Keratinocyte (primary cell): ENCODE measurements around the gene KRT71. TPM values are rescaled to one million over a fixed set of nuclear protein-coding genes. Genes with fewer than 3 reads are reported as not detected.

Experiments
- DNase-seq: peaks from one replicate; pipeline ENCODE4 v3.0.0-alpha.2; 2011; ENCODE audit warnings: low read depth, missing footprints, low spot score
- FAIRE-seq: peaks from 2 replicates; lab custom pipeline; 2011; peaks lifted over from hg19 to GRCh38; lab: Jason Lieb, UNC
- H2AFZ ChIP-seq: 2 replicates; pipeline ENCODE4 v1.6.0; 2012; ENCODE audit warnings: low read length, control low read depth, inconsistent platforms; ENCODE audit not compliant: control insufficient read depth
- H3K27ac ChIP-seq: 2 replicates; pipeline ENCODE4 v1.5.1; 2011; ENCODE audit warnings: low read length; ENCODE audit not compliant: control insufficient read depth, insufficient read depth
- H3K27me3 ChIP-seq: 3 replicates; pipeline ENCODE4 v1.6.0; 2011; ENCODE audit warnings: low read length; ENCODE audit not compliant: control insufficient read depth, insufficient read depth; ENCODE audit errors: extremely low read depth
- H3K36me3 ChIP-seq, 2 experiments: 2 replicates in 1 of 2; 3 replicates in 1 of 2; pipeline ENCODE4 v1.5.1; 2011; ENCODE audit warnings: low read length in 2 of 2, mild to moderate bottlenecking in 1 of 2; ENCODE audit not compliant: control insufficient read depth in 2 of 2, insufficient read depth in 2 of 2; ENCODE audit errors: extremely low read depth in 1 of 2
- H3K4me1 ChIP-seq: 3 replicates; pipeline ENCODE4 v1.5.1; 2011; ENCODE audit warnings: low read length; ENCODE audit not compliant: control insufficient read depth, insufficient read depth; ENCODE audit errors: extremely low read depth
- H3K4me2 ChIP-seq: 3 replicates; pipeline ENCODE4 v1.6.0; 2011; ENCODE audit warnings: low read depth, low read length; ENCODE audit not compliant: control insufficient read depth, insufficient read depth; ENCODE audit errors: extremely low read depth
- H3K4me3 ChIP-seq, 3 experiments: fragments of 200-600 bp in 1 of 3; sonication (generic) in 1 of 3; 2 replicates in 2 of 3; 3 replicates in 1 of 3; pipeline ENCODE4 v1.5.1; 2011 to 2016; ENCODE audit warnings: low read length in 3 of 3, mild to moderate bottlenecking in 3 of 3, control low read depth in 2 of 3, inconsistent platforms in 1 of 3, low read depth in 1 of 3, mixed read lengths in 1 of 3, mixed run types in 1 of 3, moderate library complexity in 1 of 3; ENCODE audit not compliant: control insufficient read depth in 2 of 3, insufficient read depth in 2 of 3; ENCODE audit errors: extremely low read depth in 1 of 3
- H3K79me2 ChIP-seq: 2 replicates; pipeline ENCODE4 v1.6.0; 2012; ENCODE audit warnings: low read length; ENCODE audit not compliant: control insufficient read depth, insufficient read depth
- H3K9ac ChIP-seq: 3 replicates; pipeline ENCODE4 v1.6.0; 2011; ENCODE audit warnings: low read length; ENCODE audit not compliant: control insufficient read depth, insufficient read depth; ENCODE audit errors: extremely low read depth
- H3K9me1 ChIP-seq: 3 replicates; pipeline ENCODE4 v1.6.0; 2011; ENCODE audit warnings: low read length; ENCODE audit not compliant: control insufficient read depth, insufficient read depth; ENCODE audit errors: extremely low read depth
- H3K9me3 ChIP-seq: 2 replicates; pipeline ENCODE4 v1.5.1; 2012; ENCODE audit warnings: low read depth, low read length; ENCODE audit not compliant: control insufficient read depth
- H4K20me1 ChIP-seq: 3 replicates; pipeline ENCODE4 v1.6.0; 2011; ENCODE audit warnings: low read length; ENCODE audit not compliant: control insufficient read depth, insufficient read depth; ENCODE audit errors: extremely low read depth
- CTCF ChIP-seq, 3 experiments: IDR thresholded peaks in 1 of 3; conservative IDR thresholded peaks in 1 of 3; optimal IDR thresholded peaks in 1 of 3; 2 replicates in 2 of 3; 3 replicates in 1 of 3; pipeline versions ENCODE3 to v1.5.1; 2011; ENCODE audit warnings: low read length in 3 of 3, mild to moderate bottlenecking in 3 of 3, moderate library complexity in 2 of 3, control low read depth in 1 of 3, inconsistent platforms in 1 of 3; ENCODE audit not compliant: insufficient read depth in 2 of 3; ENCODE audit errors: extremely low read depth in 1 of 3
- EZH2 ChIP-seq: IDR thresholded peaks from one replicate; pipeline ENCODE4 v1.6.1; 2012; ENCODE audit warnings: inconsistent platforms, mild to moderate bottlenecking, low read length, moderate library complexity
- dilution Hi-C: fragments of 300-500 bp; cut with MboI; formaldehyde crosslinking; loops from one replicate; pipeline ENCODE4 v1.7.0; 2020; ENCODE audit warnings: low sequenced_read_pairs; ENCODE audit not compliant: extremely low pct_ligation_motif_present
- polyA plus RNA-seq, 5 experiments: library from polyadenylated mRNA; depleted of rRNA in 3 of 5; stranded (reverse) in 3 of 5; stranded (forward) in 1 of 5; unstranded in 1 of 5; fragments of >200 nt; gene quantifications; 1 replicate in 1 of 5; 2 replicates in 3 of 5; 3 replicates in 1 of 5; pipeline versions ENCODE4 v1.2.1 to v1.2.3, GENCODE V29; 2011 to 2012; ENCODE audit warnings: missing spikeins in 2 of 5, low read depth in 1 of 5, low replicate concordance in 1 of 5

KRT71 gene
- polyA plus RNA-seq, 1 donor (not counting 4 experiments of a cell fraction or from before 2014, with no cell fraction given), result not detected

GRCh38 chr12:52519826-52520662 is 32.9 kb downstream of the KRT71 start, which contains the start of gene KRT5:
KRT5 (minus strand) TSS chr12:52520394; CDS start chr12:52520296, 98 bp downstream.
- H2AFZ ChIP-seq, result no peak within 1 kb of the TSS
- DNase-seq (peak; percentile 99), FAIRE-seq (peak; percentile 99)
- peak within 1 kb of the TSS; percentile 49 to 96 (median 87) for H3K4me3 ChIP-seq
- H3K27me3 ChIP-seq, result no peaks in the 10 kb centered on the region
- peaks cover 68% of the 10 kb centered on the region for H3K4me1 ChIP-seq
- H3K27ac ChIP-seq, result peak within 1 kb of the TSS; percentile 98
- peak within 1 kb of the TSS; percentile 92 for H3K9ac ChIP-seq
- peaks cover 45% of the 10 kb centered on the region for H4K20me1 ChIP-seq
- H3K9me3 ChIP-seq, result no peaks in the 10 kb centered on the region
- H3K9me1 ChIP-seq, result no peaks in the 10 kb centered on the region
- peaks cover 22% of the 10 kb centered on the region for H3K79me2 ChIP-seq
- H3K36me3 ChIP-seq, result peaks cover 22 to 42% of the 10 kb centered on the region in 2 experiments
- dilution Hi-C loops, result no loop called here
- TF ChIP-seq CTCF (optimal IDR thresholded peaks at IDR 0.05 in 1 of 3, IDR thresholded peaks at IDR 0.05 in 1 of 3, conservative IDR thresholded peaks at IDR 0.05 in 1 of 3; ENCODE audit: extremely low read depth in 1 of 3, insufficient read depth in 2 of 3, low read length in 3 of 3) (no peak), EZH2 (no peak)
- H3K4me2 ChIP-seq, result peak within 1 kb of the TSS; percentile 96

GRCh38 chr12:52519387-52519703 is 33.6 kb downstream of the KRT71 start:
- no peak for FAIRE-seq

More at GRCh38 chr12:52519387-52519703, 33.6 kb downstream of the KRT71 start:
- Histone ChIP-seq H4K20me1 (peaks cover 45% of the 10 kb centered on the region), H3K79me2 (peaks cover 22% of the 10 kb centered on the region), H3K27me3 (no peaks in the 10 kb centered on the region), H3K27ac (peak overlapping the region; percentile 98), H3K9me1 (no peaks in the 10 kb centered on the region), H3K4me3 (peak overlapping the region; percentile 49 to 96 (median 87)), H3K4me1 (peaks cover 62% of the 10 kb centered on the region), H3K9ac (peak overlapping the region; percentile 92), H3K4me2 (peak overlapping the region; percentile 96), H3K9me3 (no peaks in the 10 kb centered on the region), H3K36me3 (peaks cover 22 to 45% of the 10 kb centered on the region in 2 experiments), H2AFZ (no peak overlapping the region)
- dilution Hi-C loops, result no loop called here
- no peak for TF ChIP-seq EZH2
- DNase-seq, result no peak
